A549 treated with AZD2906 at 1 μM for 4 hours (cell line): Measurements from ENCODE around the gene MYBPHL. TPM values are rescaled to one million over a fixed set of nuclear protein-coding genes. Genes with fewer than 3 reads are reported as not detected.

ENCODE experiments used
- total RNA-seq: library from RNA; stranded (reverse); fragments of 200-300 nt; extraction: Qiagen RNA extraction; gene quantifications from 5 replicates; pipeline ENCODE4 v1.2.3, GENCODE V29; 2022

Gene MYBPHL, protein sequence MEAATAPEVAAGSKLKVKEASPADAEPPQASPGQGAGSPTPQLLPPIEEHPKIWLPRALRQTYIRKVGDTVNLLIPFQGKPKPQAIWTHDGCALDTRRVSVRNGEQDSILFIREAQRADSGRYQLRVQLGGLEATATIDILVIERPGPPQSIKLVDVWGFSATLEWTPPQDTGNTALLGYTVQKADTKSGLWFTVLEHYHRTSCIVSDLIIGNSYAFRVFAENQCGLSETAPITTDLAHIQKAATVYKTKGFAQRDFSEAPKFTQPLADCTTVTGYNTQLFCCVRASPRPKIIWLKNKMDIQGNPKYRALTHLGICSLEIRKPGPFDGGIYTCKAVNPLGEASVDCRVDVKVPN
- not detected in 5 replicates for total RNA-seq

DNA sequence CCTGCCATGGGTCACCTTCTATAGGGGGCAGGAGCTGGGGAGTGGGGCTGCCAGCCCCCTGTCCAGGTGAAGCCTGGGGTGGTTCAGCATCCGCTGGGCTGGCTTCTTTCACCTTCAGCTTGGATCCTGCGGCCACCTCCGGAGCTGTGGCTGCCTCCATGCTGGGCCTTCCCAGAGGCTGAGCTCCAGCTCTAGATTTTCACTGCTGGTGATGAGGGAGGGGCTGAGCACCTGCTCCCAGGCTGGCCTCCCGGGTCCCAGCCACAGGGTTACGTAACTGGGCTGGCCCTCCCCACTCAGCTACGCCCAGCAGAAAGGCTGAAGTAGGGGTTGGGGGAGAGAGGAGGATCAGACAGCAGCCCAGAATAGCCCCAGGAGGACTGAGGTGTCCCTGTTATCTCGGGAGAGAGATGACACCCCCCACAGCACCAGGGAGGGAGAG is at the start of gene MYBPHL:
Gene MYBPHL, minus strand, starts transcription at position 180 of the 442 bp plus-strand sequence. Its CDS starts 20 bp downstream, at position 160.

DNA sequence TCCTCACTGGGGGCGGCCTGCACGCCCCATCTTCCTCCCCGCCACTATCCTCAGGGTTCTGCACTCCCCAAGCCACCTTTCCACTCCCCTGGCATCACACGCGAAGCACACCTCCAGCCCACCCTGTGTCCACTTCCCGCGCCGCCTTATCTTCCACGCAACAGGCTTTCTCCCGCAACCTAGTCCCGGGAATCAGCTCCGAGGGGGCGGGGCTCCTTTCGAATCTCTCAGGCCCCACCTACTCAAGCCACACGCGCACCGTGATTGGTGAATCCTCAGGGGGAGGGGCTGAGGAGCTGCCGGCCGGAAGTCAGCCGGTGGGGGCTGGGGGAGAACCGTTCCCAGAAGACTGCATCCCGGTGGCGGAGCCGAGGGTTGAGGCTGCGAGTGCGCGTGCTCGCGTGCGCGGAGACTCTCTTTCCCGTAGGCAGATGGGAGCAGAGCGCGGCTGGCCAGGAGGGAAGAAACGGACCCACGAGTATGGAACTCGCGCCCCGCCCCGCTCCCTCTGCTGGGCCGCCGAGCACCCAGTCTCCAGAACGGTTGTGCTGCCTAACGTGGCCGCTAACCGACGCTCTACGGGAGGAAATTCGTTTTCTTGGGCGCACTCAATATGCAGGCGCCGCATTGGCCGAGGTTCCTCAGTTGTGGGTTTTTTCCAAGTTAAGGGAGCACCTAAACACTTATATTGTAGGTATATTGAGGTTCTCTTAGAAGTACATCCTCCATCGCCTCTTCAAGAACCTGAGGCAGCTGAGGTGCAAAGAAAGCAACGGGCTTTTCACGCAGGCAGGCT is 23.7 kb downstream of the MYBPHL start, which contains the start of gene PSRC1:
Gene PSRC1, minus strand, starts transcription at position 194 of the 796 bp plus-strand sequence.

DNA sequence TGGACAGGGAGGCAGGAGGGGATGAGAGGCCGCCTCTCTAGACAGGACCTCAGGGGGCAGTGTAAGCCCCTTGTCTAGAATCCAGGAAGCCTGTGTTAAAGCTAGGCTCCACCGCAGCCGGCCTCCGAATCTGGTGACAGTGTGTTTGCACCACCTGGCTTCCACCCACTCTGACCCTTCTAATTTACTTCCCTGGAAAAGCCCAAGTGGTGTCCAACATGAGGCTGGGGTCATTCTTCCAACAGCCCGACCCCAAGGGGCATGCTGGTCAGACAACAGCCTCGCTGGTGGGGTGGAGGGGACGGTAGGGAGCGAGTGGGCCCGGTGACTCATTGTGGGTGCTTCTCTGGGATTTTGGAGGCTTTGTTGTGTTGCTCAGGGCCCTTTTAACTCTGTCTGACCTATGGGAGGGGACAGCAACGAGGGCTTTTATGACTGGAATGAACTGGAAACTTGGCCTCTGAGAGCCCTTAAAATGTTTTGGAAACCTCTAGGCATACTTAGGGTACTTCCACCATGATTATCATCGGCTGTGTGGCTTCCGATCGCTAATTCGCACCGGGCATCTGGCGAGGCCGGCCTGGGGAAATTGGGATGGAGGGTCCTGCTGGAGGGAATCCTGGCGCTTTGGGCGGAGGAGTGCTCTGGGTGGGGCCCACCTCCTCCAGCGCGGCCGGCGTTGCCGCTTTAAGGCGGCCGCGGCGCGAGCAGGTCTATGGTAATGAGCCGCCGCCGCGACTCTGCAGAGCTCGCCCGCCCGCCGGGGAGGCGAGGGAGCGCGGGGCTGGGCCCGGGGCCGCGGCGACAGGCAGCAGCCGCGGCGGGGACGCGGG is 57.8 kb downstream of the MYBPHL start, which contains the start of gene CELSR2:
Gene CELSR2, plus strand, starts transcription at position 743 of the 833 bp plus-strand sequence. CDS start 541 bp downstream, outside the sequence.

Other genes starting within 250 kb of the MYBPHL start
- gene TAF13, start 231.0 kb downstream of the MYBPHL start, total RNA-seq, result 24.3 to 35.8 TPM (median 26.7 TPM) in 5 replicates
- 7.3 to 8.4 TPM (median 8.4 TPM) in 5 replicates for gene TMEM167B, start 216.2 kb downstream of the MYBPHL start, total RNA-seq
- 0.53 to 0.71 TPM (median 0.56 TPM) in 5 replicates for gene ELAPOR1, start 192.9 kb downstream of the MYBPHL start, total RNA-seq
- gene SARS1, start 93.1 kb downstream of the MYBPHL start, total RNA-seq, result 89.0 to 106 TPM (median 90.7 TPM) in 5 replicates
- gene CELSR2, start 57.5 kb downstream of the MYBPHL start, total RNA-seq, result 3.7 to 5.0 TPM (median 4.7 TPM) in 5 replicates
- gene PSRC1, start 23.9 kb downstream of the MYBPHL start, total RNA-seq, result 16.9 to 22.3 TPM (median 22.2 TPM) in 5 replicates
- gene SORT1, start 90.9 kb upstream of the MYBPHL start, total RNA-seq, result 3.4 to 5.7 TPM (median 3.9 TPM) in 5 replicates
- gene PSMA5, start 119.4 kb upstream of the MYBPHL start, total RNA-seq, result 98.1 to 109 TPM (median 102 TPM) in 5 replicates
- gene SYPL2, start 159.5 kb upstream of the MYBPHL start, total RNA-seq, result 0.05 to 0.13 TPM (median 0.08 TPM) in 5 replicates
- 1.2 to 2.8 TPM (median 2.2 TPM) in 5 replicates for gene ATXN7L2, start 176.9 kb upstream of the MYBPHL start, total RNA-seq
- gene CYB561D1, start 187.1 kb upstream of the MYBPHL start, total RNA-seq, result 4.1 to 4.2 TPM (median 4.2 TPM) in 5 replicates
- 1.0 to 1.4 TPM (median 1.3 TPM) in 5 replicates for gene AMIGO1, start 202.7 kb upstream of the MYBPHL start, total RNA-seq
- gene GPR61, start 232.9 kb upstream of the MYBPHL start, total RNA-seq, result 0.06 TPM in 1 of 5 replicates, not detected in the others
- gene GNAI3, start 241.6 kb upstream of the MYBPHL start, total RNA-seq, result 4.5 to 5.9 TPM (median 5.1 TPM) in 5 replicates